HG02678 (cell line): ENCODE results near the gene SORBS1.

Experiments used
- ATAC-seq: cut with Tn5 transposase; IDR thresholded peaks from one replicate; pipeline ENCODE4 v1.9.1; 2021; ENCODE audit warnings: mild to moderate bottlenecking, moderate library complexity; ENCODE audit not compliant: unreplicated experiment

Gene SORBS1

DNA sequence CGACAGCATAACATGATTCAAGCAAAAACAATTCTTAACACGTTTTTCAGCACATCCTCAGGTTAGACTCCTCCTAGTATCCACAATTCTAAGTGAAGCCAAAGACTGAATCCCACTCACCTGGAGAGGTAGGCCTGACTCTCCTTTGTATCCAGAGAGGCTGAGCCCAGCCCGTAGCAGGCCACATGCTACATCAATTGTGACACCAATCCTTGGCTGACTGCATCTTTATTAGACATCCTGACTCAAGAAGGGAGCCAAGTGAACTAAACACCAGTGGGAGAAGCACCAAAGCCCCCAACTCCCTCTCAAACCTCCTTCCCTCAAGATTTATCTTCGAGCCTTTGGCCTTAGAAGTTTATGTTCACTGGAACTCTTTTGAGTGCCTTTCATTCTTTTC lies 144.9 kb downstream of the SORBS1 start:
- ATAC-seq: no peak

DNA sequence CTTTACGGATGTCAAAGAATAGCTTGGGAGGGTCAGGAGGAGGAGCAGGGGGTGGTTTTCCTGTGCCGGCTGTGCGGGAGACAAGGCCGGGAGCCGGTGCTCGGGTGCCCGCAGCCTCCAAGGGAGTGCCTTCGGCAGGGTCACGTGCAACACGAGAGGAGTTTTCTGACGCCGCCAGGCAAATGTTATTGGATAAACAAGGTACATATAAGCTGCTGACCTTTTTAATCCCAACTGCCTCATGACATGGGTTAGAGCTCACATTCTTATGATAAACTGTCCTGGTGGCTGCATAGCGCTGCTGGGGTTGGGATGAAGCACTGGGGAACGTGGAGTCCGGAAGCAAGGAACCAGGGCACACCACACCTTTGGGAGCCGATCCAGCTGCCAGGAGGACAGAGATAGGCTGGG lies 145.5 kb downstream of the SORBS1 start:
- ATAC-seq: no peak

DNA sequence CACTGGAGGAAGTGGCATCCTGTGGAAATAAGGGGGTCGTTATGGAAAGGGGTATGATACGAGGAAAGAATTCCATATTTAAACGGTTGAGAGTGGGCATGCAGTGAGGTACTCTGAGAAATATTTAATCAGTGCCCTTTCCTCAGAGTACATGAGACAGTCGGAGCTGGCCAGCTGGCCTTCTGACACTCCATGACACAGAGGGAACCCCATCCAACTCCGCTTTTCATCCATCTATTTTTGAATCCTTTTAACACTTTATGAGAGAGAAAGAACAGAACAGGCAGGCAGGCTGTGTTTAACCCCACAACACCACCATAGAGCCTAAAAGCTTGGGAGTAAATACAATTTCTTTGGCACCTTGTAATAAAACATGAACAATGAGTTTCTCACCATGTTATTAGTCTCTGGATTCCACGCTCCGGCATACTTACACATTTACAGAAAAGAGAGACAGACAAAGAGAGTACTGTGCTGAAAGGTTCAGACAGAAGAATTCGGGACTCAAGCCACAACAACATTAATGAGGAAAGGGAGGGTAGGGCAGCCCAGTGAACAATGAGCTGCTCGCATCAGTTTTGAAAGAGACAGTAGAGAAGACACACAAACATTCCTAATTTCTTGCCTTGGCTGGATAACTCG lies 146.2 kb downstream of the SORBS1 start:
- no peak for ATAC-seq

DNA sequence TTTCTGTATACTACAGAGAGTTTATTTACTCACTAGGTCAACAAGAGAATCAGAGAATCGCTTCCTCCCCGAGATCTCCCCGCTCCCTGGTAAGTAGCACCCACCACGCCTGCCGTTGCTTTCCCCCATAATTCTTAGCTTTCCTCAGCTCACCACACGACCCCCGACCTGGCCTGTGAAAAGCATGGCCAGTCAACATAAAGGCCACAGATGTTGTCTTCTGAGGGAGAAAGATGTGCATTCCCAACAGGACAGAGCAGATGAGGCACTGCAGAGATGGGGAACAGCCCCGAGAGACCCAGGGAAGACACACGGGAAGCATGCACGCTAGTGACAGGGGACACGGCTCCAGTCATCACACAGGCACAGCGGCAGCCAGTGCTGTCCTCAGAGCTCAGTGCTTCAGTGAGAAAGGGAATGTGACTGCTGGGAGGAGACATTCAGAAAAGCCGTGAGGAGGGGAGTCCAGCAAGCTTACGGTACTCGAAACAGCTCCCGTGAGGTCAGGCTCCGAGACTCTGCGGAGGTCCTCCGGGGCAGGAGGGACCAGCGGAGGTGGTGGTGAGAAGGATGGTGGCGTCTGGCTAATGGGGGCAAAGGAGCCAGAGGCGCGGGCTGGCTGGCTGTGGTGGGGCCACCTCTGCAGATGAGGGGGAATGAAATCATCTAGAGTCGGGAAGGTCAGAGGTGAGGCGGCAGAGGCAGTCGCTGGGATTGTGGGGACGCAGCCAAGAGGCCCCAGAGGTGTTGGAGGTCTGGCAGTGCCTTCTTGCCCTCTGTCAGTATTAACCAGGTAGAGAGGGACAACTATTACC lies 146.9 kb downstream of the SORBS1 start:
- no peak for ATAC-seq

DNA sequence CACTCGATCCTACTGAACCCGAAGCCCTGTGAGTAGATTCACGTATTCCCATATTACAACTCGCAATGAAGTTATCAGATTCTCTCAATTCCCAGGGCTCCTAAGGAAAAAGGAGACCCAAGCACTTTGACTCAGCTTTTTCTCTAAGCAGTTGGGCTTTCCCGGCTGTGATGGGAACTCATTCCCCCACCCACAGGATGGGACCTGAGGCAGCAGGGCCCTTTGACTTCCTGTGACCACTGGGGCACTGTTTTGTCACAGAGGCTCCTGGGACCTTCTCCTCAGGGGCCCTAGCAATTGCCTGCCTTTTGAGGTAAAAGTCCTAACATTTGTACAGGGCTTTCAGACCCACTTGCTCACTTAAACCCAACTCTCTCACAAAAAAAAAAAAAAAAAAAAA lies 147.6 kb downstream of the SORBS1 start:
- no peak for ATAC-seq

DNA sequence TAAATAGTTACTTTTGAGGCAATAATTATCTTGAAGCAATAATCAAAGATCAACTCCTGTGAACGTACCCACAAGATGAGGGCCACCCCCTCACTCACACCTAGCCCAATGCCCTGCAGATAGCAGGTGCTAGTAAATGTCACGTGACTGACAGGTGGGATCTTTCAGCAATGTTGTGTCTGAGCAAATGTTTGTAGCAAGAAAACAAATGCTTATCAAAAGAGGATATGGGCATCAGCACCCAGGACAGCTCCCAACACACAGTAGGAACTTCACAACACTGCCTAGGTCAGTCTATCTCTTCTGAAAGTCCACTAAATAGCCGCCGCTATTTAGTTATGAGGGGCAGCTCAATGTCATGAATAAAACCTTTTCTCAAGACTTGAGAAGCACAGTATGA lies 149.5 kb downstream of the SORBS1 start:
- no peak for ATAC-seq

DNA sequence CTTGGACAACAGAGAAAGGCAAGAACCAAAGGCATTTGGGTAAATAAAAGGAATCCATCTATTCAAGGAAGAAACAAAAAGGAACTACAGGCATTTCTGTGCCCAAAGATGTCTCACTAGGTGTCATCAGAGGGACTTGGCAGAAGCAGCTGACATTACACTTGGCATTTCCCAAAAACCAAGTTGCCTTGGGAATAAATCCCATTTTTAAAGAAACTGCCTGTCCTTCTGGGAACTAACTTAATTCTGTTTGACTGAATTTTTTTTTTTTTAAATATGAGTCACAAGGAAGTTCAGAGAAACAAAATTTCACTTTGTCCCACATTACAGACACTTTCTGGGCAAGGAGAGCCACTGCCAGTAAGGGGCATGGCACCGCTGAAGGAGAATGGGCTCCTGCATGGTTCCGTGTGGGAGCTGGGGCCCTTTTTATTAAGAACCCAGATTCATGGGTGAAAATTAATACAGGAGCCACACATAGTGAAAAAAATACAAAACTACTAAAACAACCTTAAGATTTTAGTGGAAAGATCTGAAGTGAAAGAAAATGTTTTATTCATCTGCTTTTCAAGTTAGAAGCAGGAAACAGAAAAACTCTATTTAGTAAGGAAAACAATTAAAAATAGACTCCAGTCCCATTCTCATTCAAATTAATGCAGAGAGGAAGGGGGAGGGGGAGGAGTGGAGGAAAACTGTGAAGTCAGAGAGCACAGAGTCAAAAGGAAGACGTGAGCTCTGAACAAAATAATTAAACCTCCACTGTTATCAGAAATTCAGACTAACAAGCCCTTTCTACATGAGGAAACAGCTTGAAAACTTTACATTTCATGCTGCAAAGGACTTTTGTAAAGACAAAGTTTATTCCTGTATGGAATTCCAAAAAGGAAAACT lies 151.9 kb downstream of the SORBS1 start:
- ATAC-seq: no peak

DNA sequence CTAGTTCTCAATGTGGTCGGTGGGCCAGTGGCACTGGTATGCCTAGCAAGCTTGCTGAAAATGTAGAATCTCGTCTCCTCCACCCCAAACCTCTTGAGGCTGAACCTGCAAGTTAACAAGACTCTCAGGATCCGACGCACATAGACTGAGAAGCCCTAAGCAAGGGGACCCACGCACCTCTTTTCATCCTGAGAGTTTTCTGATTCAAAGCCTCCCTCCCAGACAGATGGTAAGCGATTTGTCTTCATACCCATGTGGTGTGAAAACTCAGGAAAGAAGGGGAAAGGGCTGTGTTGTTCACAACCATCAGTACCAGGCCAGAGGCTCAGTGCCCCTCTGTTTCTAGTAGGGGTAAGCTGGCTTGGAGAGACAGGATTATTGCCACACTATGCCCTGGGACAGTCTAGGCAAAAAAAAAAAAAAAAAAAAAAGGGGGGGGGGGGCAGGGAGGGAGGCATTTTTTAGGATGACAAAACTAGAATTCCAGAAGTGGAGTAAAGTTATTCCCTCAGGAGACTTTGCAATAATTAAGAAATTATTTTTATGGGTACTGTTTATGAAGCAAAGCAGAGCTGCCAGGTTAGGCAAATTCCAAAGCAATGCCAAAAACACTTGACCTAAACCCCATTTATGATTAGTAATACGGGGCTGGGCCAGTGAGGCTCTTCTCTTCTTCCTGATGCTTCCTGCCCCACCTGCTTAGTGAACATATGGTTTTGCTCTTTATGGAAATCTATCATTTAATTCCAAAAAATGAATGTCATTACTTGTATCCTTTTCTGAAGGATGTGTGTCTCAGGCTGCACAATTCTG lies 152.8 kb downstream of the SORBS1 start:
- ATAC-seq: no peak

DNA sequence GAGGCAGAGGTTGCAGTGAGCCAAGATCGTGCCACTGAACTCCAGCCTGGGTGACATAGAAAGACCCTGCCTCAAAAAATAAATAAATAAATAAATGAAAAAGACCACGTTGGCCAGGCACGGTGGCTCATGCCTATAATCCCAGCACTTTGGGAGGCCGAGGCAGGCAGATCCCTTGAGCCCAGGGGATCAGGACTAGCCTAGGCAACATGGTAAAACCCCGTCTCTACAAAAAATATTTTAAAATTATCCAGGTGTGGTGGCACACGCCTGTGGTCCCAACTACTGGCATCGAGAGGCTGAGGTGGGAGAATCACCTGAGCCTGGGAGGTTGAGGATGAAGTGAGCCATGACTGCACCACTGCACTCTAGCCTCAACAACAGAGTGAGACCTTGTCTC lies 153.6 kb downstream of the SORBS1 start:
- ATAC-seq: no peak

DNA sequence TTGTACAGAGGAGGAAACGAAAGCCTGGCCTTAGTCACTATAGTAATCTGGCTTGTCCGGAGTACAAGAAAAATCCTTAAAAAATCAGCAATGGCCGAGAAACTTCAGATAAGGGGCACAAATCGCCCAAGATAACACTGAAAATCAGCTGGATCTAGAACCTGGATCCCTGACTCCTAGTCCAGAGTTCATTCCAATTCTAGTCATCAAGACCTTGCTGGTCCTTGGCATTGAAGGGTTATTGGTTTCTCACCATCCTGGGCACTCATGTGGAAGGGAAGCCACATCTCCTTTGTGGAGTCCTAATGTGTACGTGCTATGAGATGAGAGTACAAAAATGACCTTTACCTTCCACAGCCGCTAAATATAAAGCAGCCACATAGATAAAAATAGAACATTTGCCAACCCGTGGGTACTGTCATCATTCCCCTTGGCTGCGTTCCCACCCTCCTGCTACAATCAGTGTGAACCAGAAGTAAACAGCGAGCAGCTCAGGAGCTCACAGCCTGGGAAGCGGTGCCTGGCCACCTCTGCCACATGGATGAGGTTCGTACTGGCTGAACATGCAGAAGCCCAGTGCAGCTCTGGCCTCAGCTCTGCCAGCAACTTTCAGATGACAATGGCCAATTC lies 154.4 kb downstream of the SORBS1 start:
- no peak for ATAC-seq

DNA sequence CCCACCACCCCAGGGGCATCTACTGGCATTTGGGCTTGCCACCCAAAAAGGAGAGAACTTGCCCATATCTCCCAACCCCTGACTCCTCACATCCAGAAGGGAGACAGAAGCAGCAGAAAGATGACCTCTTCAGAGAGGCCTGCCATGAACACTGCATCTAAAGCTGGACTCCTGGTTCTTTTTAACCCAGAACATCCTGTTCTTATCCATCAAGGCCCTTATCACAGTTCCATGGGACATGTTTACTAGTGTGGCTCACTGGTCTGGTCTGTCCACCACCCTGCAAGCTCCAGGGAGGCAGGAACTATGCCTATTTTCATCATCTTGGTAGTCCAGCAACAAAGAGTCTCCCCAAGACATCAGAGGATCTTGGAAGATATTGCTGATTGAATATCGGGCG lies 155.5 kb downstream of the SORBS1 start:
- ATAC-seq: no peak

DNA sequence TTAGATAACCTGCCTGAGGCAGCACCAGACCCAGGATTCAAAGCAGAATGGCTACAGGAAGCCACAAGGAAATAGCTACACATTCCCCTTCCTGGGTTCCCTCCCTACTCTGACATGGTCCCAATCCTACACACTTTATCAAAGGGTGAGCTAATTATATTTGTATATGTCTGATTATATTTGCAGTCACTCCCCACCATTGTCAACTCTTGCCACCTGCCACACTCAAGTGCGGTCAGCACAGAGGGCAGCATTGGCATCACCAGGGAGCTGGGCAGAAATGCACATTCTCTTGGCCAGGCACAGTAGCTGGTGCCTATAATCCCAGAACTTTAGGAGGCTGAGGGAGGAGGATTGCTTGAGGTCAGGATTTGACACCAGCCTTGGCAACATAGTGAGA lies 156.3 kb downstream of the SORBS1 start:
- no peak for ATAC-seq

DNA sequence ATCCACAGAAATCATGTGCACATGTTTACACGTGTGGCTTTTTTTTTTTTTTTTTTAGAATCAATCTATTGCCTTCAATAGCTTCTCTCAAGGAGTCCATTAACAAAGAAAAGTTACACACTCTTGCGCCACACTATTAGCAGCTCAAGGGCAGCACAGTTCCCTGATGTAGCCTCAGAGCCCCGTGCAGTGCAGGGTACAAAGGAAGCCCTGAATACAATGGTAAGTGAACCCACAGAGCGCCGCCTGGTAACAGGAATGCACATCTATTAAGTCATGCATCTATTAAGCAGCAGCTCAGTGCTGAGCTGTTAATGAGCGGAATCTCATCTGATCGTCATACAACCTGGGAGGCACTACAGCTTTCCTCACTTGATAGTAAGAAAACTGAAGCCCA lies 156.7 kb downstream of the SORBS1 start:
- no peak for ATAC-seq

DNA sequence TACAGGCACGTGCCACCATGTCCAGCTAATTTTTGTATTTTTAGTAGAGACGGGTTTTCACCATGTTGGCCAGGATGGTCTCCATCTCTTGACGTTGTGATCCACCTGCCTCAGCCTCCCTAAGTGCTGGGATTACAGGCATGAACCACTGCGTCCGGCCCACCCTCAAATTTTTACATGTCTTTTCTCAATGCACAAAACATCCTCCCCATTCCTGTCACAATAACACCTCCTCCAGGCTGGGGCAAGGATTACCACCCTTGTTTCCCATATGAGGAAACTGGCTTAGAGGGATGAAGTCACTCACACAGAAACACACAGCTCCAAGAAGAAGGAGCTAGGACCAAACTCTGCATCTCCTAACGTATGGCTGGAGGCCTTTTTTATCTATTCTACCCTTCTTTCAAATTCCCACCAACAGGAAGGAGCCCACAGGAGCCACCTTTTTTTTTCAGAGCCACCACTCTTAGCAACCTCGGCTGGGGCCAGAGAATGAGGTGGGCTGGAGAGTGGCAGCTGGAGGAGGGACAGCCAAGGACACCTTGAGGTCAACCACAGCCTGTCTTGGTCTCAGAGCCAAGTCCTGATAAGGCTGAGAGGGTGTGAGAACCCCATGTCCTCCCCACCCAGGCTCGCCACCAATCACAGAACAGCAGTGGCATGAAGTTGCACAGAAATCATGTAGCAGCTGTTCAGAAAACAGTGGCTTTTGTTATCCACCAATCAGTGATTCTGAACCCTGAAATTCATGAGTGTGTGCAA lies 157.3 kb downstream of the SORBS1 start:
- ATAC-seq: no peak

DNA sequence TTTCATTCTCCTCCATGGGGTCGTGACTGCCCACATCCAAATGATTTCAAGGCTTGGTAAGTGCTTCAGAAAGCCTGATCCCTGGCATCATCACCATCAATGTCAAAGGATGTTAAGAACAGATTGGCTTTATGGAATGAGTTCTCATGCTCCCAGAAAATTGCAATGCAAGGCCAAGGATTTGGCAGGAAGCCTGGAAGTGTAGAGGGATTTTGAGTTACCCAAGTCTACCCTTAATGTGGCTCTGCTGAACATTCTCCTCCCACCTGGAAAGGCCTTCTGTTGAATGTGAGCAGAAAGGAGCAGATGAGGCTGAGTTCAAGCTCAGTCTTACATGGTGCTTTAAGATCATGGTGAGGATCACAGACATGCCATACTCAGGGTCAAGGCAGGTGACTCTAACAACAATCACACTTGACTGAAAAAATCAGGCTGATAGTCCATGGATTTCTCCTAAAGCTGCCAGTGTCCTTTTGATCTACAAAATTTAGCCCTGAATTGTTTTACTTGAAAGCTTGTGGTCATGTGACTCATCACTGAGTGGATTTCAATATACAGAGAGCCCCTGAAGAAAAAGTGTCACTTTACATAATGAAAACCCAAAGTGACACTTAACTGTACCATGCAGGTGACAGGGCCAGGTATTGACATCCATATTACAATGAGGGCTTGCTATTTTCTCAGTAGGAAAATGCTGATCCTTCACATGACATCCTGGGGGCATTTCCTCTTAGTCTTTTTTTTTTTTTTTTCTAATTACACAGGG lies 159.3 kb downstream of the SORBS1 start:
- no peak for ATAC-seq

DNA sequence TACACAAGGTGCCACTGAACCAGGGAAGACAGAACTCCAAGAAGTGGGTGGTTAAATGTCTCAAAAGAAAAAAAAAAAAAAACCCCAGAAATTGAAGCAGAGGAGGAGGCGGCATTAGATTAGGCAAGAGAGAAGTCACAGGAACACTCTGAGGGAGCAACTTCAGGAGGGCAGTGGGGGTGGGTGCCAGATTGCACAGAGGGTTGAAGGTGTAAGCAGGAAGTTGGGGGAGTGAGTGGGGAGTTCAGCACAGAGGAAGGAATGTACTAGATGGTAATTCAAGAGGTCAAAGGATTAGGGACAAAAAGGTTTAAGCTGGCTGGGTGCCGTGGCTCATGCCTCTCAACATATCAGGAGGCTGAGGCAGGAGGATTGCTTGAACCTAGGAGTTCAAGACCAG lies 160.4 kb downstream of the SORBS1 start:
- no peak for ATAC-seq

DNA sequence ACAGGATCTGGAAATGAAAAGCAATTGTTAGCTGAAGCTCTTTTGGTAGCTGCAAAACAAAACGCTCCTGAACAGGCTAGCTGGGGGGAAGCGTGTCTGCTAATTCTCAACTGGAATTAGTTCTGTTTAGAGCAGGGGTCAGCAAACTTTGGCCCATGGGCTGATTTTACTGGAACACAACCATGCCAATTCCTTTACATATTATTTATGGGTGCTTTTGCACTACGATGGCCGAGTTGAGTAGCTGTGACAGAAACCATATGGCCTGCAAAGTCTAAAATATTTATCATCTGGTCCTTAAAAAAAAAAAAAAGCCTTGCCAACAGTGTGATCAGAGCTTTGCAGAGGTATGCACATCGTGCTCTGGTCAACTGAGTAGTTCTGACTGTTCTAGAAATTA lies 162.0 kb downstream of the SORBS1 start:
- ATAC-seq: no peak

DNA sequence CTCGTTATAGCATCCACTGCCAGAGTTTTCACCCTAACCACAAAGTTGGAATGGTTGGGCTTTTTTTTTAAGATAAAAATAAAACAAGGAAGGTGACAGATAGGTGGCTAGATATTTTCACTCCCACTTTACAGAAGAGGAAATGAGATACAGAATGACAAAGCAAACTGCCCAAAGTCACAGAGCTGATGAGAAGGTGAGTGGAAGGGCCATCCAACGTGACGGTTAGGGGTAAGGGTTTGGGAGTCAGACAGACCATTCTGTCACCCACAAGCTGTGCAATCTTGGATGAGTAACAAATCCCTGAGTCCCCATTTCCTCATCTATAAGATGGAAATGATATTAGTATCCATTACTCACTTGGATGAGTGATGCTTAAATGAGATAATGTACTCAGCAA lies 163.4 kb downstream of the SORBS1 start:
- ATAC-seq: no peak

DNA sequence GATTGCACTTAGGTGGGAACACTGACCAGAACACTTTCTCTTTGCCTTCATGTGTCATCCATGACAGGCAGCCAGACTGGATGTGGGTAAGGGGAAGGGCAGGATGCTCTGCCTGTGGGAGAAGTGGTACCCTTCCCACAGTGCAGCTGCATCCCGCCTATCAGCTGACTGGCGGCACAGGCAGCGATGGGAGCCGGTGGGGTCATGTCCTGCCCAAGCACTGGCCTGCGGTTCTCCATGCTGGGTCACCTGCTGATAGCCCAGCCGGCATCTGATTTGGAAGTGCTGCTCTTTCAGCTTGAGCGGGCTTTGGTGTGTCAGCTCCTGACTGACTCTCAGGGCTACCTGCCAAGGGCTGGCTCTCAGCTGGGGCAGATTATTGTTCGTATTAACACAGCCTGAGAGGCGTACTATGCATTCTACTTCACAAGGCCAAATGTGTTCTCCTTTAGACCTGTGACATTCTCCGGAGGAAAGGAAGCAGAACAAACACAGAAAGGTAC lies 165.2 kb downstream of the SORBS1 start:
- no peak for ATAC-seq
